Parathyroid adenoma (tissue), 2 donors: Measurements from ENCODE around the gene GRM6.
A peak's percentile ranks its signal among the peaks of the same experiment; 100 is the strongest.

Experiments
- H2AFZ ChIP-seq: fragments of 300-600 bp; sonication (generic); one replicate; pipeline ENCODE4 v1.7.0; 2017; ENCODE audit warnings: antibody characterized with exemption, mild to moderate bottlenecking
- H3K27ac ChIP-seq: fragments of 300-600 bp; sonication (generic); one replicate; pipeline ENCODE4 v1.7.0; 2017
- H3K27me3 ChIP-seq: fragments of 300-600 bp; sonication (generic); one replicate; pipeline ENCODE4 v1.7.0; 2017; ENCODE audit warnings: low read length; ENCODE audit not compliant: control insufficient read depth, insufficient read depth
- H3K36me3 ChIP-seq: fragments of 300-600 bp; sonication (generic); one replicate; pipeline ENCODE4 v1.7.0; 2017; ENCODE audit warnings: low read length; ENCODE audit not compliant: control insufficient read depth, insufficient read depth
- H3K4me1 ChIP-seq: fragments of 300-600 bp; sonication (generic); one replicate; pipeline ENCODE4 v1.7.0; 2017; ENCODE audit warnings: control low read depth
- H3K4me2 ChIP-seq: fragments of 300-600 bp; sonication (generic); one replicate; pipeline ENCODE4 v1.7.0; 2017; ENCODE audit warnings: low read length
- H3K4me3 ChIP-seq: fragments of 300-600 bp; sonication (generic); one replicate; pipeline ENCODE4 v1.7.0; 2017; ENCODE audit warnings: low read depth, low read length
- H3K79me2 ChIP-seq: fragments of 300-600 bp; sonication (generic); one replicate; pipeline ENCODE4 v1.7.0; 2017; ENCODE audit warnings: control low read depth
- H3K9ac ChIP-seq: fragments of 300-600 bp; sonication (generic); one replicate; pipeline ENCODE4 v1.7.0; 2017; ENCODE audit warnings: mild to moderate bottlenecking
- H3K9me3 ChIP-seq: fragments of 300-600 bp; sonication (generic); one replicate; pipeline ENCODE4 v1.7.0; 2017; ENCODE audit warnings: low read length; ENCODE audit not compliant: control insufficient read depth
- TF ChIP-seq, protein P1 (sequence below): fragments of 300-600 bp; sonication (generic); IDR thresholded peaks from one replicate; pipeline ENCODE4 v1.7.0; 2017; ENCODE audit warnings: antibody characterized with exemption, mild to moderate bottlenecking
- donor health status: primary hyperparathyroidism.

Gene GRM6

DNA sequence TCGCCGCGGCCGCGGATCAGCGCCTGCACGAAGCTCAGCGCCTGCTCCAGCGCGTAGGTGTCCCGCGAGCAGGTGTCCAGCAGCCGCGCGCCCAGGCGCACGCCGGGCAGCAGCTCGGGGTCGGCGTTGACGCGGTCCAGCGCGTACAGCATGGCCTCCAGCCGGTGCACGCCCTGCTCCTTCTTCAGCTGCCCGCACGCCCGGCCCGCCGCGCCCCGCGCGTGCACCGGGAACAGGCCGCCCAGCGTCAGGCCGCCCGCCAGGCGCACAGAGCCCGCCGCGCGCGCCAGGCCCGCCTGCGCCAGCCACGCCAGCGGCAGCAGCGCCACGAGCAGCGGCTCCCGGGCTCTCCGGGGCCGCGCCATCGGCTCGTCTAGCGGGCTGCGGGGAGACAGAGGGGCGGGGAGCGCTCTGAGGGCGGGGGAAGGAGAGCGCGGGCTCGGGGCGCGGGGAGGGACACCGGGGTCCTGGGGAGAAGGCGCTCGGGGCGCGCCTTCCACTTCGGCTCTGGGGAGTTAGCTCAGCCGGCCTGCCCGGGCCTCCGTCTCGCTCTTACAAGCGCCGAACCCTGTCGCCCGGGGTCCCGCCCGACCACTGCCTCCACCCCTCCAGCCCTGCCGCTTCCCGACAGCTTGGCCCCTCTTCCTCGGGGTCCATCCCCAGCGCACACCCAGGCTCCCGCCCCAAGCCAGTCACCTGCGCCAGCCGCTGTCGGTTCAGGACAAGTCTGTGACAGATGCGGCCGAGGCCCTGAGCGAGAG lies at the start of gene GRM6:
TSS of gene GRM6 (minus strand) at position 741 of the 761 bp plus-strand sequence. CDS start at position 365, 376 bp downstream.
- Histone ChIP-seq H3K36me3 (no peaks in the 10 kb centered on the region), H3K4me2 (no peak within 1 kb of the TSS), H3K9ac (no peak within 1 kb of the TSS), H3K27ac (no peak within 1 kb of the TSS), H3K79me2 (no peaks in the 10 kb centered on the region), H2AFZ (no peak within 1 kb of the TSS), H3K9me3 (no peaks in the 10 kb centered on the region), H3K4me3 (no peak within 1 kb of the TSS), H3K4me1 (no peaks in the 10 kb centered on the region), H3K27me3 (no peaks in the 10 kb centered on the region)
- TF ChIP-seq, protein P1, sequence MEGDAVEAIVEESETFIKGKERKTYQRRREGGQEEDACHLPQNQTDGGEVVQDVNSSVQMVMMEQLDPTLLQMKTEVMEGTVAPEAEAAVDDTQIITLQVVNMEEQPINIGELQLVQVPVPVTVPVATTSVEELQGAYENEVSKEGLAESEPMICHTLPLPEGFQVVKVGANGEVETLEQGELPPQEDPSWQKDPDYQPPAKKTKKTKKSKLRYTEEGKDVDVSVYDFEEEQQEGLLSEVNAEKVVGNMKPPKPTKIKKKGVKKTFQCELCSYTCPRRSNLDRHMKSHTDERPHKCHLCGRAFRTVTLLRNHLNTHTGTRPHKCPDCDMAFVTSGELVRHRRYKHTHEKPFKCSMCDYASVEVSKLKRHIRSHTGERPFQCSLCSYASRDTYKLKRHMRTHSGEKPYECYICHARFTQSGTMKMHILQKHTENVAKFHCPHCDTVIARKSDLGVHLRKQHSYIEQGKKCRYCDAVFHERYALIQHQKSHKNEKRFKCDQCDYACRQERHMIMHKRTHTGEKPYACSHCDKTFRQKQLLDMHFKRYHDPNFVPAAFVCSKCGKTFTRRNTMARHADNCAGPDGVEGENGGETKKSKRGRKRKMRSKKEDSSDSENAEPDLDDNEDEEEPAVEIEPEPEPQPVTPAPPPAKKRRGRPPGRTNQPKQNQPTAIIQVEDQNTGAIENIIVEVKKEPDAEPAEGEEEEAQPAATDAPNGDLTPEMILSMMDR = no peak

DNA sequence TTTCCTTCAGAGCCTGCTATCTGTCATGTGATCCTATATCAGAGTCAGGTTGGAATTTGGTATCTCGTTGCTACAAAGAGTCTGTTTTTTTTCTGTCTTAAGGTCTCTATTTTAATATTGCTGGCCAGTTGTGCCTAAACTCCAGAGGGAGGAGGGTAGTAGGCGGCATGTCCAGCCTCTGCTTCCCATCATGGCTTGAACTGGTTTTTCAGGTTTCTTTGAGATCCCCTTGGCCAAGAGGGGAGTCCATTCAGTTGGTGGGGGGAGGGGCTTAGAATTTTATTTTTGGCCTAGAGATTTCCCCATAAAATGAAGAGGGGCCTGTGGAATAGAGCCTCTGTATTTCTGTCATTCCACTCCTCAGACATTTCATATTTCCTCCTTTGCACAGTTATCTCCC lies 49.6 kb upstream of the GRM6 start:
- Histone ChIP-seq H3K9ac (no peak overlapping the region), H3K27me3 (no peaks in the 10 kb centered on the region), H3K4me3 (no peak overlapping the region), H3K79me2 (no peaks in the 10 kb centered on the region), H2AFZ (no peak overlapping the region), H3K9me3 (no peaks in the 10 kb centered on the region), H3K27ac (no peak overlapping the region), H3K36me3 (no peaks in the 10 kb centered on the region), H3K4me1 (no peaks in the 10 kb centered on the region), H3K4me2 (no peak overlapping the region)
- TF ChIP-seq, protein P1 = no peak

DNA sequence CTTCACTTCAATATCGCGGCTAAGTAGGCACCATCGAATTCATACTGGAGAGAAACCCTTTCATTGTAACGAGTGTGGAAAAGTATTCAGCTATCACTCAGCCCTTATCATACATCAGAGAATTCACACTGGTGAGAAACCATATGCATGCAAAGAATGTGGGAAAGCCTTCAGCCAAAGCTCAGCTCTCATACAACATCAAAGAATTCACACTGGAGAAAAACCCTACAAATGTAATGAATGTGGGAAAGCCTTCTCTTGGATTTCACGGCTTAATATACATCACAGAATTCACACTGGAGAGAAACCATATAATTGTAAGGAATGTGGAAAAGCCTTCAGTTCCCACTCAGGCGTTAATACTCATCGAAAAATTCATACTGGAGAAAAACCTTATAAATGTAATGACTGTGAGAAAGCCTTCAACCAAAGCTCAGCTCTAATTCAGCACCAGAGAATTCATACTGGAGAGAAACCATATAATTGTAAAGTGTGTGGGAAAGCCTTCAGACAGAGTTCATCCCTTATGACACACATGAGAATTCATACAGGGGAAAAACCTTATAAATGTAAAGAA lies 38.0 kb upstream of the GRM6 start:
- Histone ChIP-seq H2AFZ (no peak overlapping the region), H3K4me1 (no peaks in the 10 kb centered on the region), H3K4me3 (no peak overlapping the region), H3K9me3 (peaks cover 29% of the 10 kb centered on the region), H3K27ac (no peak overlapping the region), H3K36me3 (peaks cover 38% of the 10 kb centered on the region), H3K4me2 (no peak overlapping the region), H3K27me3 (no peaks in the 10 kb centered on the region), H3K9ac (no peak overlapping the region), H3K79me2 (no peaks in the 10 kb centered on the region)
- TF ChIP-seq, protein P1 = no peak

DNA sequence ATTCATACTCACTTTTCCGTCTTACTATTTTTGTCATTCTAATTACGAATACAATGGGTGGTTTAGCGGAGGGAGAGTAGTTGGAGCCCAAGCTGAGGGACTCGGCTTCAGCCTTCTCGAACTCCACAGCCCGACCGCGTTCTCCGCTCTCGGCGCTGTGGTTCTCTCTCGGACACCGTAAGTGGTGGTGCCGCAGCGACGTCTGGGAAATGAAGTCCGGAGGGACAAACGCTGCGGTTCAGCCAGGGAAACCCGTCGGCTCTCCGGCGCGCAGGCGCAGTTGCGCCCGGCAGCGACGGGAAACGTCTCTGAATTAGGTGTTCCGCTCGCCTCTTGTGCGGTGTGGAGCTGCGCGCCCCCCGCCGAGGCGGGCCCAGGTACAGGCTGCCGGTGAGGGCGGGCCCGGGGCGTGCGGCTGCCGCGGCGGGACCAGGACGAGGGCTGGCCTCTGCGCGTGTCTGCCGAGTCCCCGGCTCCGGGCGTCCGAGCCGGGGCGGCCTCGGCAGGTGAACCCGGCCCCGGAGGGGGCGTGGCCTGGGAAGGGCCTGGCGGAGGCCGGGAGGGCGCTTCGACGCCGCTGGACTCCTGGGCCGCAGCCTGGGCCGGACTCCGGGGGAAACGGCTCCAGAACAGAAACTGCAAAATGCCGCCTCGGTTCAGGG lies 28.5 kb upstream of the GRM6 start, which contains the start of gene ZNF879:
TSS of gene ZNF879 (plus strand) at position 277 of the 662 bp plus-strand sequence. CDS start 1,201 bp downstream, outside the sequence.
- no peaks in the 10 kb centered on the region for H3K27me3 ChIP-seq
- peak within 1 kb of the TSS; percentile 88 for H3K4me2 ChIP-seq
- no peaks in the 10 kb centered on the region for H3K36me3 ChIP-seq
- H3K4me3 ChIP-seq = peak within 1 kb of the TSS; percentile 72
- no peaks in the 10 kb centered on the region for H3K9me3 ChIP-seq
- no peak within 1 kb of the TSS for H3K9ac ChIP-seq
- no peaks in the 10 kb centered on the region for H3K4me1 ChIP-seq
- H2AFZ ChIP-seq = peak within 1 kb of the TSS; percentile 77
- H3K79me2 ChIP-seq = no peaks in the 10 kb centered on the region
- TF ChIP-seq, protein P1 = no peak
- H3K27ac ChIP-seq = no peak within 1 kb of the TSS
